Activated T-cell treated with anti-CD3 and anti-CD28 coated beads, Interleukin-2, amount 50 U/mL, for 72 hours (primary cell): ENCODE data around the gene TUBB4A. TPM values are rescaled to one million over a fixed set of nuclear protein-coding genes. Genes with fewer than 3 reads are reported as not detected.

Experiments used
- ATAC-seq, 2 donors: fragments of 150-1000 bp; cut with Tn5 transposase; replicated peaks in 1 of 2; 2 replicates each; pipeline ENCODE4 v1.10.0; 2021; ENCODE audit warnings: moderate library complexity in 2 of 2, mild to moderate bottlenecking in 1 of 2
- DNase-seq, 2 donors: peaks; one replicate each; pipeline ENCODE4 v3.0.0; 2021 to 2022; ENCODE audit warnings: mixed read lengths in 1 of 2
- H3K27ac Mint-ChIP-seq: one replicate; pipeline ENCODE4 v1.8.0; 2022; ENCODE audit warnings: mild to moderate bottlenecking, moderate library complexity, mixed read lengths
- H3K27me3 Mint-ChIP-seq: one replicate; pipeline ENCODE4 v1.8.0; 2022; ENCODE audit warnings: low read depth, mixed read lengths
- H3K36me3 Mint-ChIP-seq, 2 donors: one replicate each; pipeline ENCODE4 v1.8.0; 2022; ENCODE audit warnings: mixed read lengths in 2 of 2, mild to moderate bottlenecking in 1 of 2; ENCODE audit not compliant: insufficient read depth in 2 of 2
- H3K4me1 Mint-ChIP-seq: one replicate; pipeline ENCODE4 v1.8.0; 2022; ENCODE audit warnings: low read depth, mixed read lengths
- H3K4me3 Mint-ChIP-seq, 2 donors: one replicate each; pipeline ENCODE4 v1.8.0; 2022; ENCODE audit warnings: mild to moderate bottlenecking in 2 of 2, mixed read lengths in 2 of 2, moderate library complexity in 2 of 2
- H3K9me3 Mint-ChIP-seq, 2 donors: one replicate each; pipeline ENCODE4 v1.8.0; 2022; ENCODE audit warnings: mixed read lengths in 2 of 2
- total RNA-seq, 2 donors: library from RNA; stranded (reverse); gene quantifications; one replicate each; pipeline ENCODE4 v1.2.3, GENCODE V29; 2022

The TUBB4A gene
- total RNA-seq, 2 donors from 2014 or later, result 8.7 to 11.9 TPM

DNA sequence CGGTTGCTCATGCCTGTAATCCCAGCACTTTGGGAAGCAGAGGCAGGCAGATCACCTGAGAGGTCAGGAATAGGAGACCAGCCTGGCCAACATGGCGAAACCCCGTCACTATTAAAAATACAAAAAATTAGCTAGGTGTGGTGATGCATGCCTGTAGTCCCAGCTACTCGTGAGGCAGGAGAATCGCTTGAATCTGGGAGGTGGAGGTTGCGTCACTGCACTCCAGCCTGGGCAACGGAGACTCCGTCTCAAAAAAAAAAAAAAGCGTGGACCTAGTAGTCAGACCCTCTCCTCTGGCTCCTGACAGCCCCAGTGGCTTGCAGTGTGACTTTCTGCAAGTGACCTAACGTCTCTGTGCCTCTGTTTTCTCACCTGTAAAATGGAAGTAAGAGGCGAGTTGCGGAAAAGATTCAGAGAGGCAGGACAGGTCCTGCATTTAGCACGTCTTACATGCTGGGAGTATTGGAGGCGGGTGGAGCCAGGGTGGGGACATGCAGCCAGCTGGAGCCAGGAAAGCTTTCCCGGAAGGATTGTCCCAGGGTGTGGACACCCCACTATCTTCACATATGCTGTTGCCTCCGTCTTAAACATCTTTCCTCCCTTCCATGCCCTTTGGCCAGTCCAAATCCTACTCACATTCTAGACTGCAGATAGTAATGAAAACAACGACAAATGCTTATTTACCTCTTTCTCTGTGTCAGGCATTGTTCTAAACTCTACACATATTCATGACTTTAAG lies 2.9 kb downstream of the TUBB4A start:
- Mint-ChIP-seq H3K4me1 (peaks cover 13% of the 10 kb centered on the region), H3K27ac (no peak overlapping the region), H3K36me3 (no peaks in the 10 kb centered on the region), H3K9me3 (no peaks in the 10 kb centered on the region), H3K4me3 (no peak overlapping the region), H3K27me3 (peaks cover 14% of the 10 kb centered on the region)
- no peak for ATAC-seq
- no peak for DNase-seq

DNA sequence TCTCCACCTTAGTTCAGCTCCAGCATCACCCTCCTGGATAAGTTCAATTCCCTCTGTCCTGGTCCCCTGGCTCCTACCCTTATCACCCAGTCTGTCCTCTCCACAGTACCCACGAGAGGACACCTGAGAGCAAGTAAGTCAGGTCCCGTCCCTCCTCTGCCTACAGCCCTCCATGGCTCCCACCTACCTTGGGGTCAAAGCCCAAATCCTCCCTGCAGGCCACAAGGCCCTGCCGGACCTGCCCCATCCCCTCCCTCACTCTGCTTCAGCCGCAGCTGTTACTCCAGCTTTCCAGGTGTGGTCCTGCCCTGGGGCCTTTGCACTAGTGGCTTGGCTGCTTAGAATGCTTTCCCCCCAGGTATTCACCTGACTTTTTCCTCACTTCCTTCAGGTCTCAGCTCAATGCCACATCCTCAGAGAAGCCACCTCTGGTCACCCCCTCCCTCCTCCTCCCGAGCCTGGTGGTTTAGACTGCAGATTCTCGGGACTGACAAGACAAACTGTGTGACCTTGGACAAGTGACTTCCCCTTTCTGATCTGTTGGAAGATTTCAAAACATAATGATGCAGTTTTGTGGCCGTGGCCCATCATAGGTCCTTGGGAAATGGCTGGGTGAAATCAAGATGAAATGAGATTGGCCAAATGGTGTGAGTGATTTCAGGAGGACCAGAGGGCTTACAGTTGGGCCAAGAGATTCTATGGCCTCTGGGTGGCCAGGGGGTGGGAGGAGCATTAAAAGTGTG lies 3.6 kb downstream of the TUBB4A start:
- H3K27me3 Mint-ChIP-seq, result peaks cover 10% of the 10 kb centered on the region
- no peak for DNase-seq
- peaks cover 13% of the 10 kb centered on the region for H3K4me1 Mint-ChIP-seq
- no peaks in the 10 kb centered on the region for H3K36me3 Mint-ChIP-seq
- H3K9me3 Mint-ChIP-seq, result no peaks in the 10 kb centered on the region
- H3K4me3 Mint-ChIP-seq, result no peak overlapping the region
- no peak overlapping the region for H3K27ac Mint-ChIP-seq
- no peak for ATAC-seq

DNA sequence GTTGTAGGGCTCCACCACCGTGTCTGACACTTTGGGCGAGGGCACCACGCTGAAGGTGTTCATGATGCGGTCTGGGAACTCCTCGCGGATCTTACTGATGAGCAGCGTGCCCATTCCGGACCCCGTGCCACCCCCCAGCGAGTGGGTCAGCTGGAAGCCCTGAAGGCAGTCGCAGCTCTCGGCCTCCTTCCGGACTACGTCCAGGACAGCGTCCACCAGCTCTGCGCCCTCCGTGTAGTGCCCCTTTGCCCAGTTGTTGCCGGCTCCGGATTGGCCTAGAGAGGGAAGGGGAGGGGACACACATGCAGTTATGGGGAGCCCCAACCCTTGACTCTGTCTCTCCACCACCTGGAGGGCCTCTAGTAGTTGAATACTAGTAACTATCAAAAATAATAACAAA lies 6.2 kb downstream of the TUBB4A start:
- H3K27ac Mint-ChIP-seq, result no peak overlapping the region
- ATAC-seq (no peak), DNase-seq (no peak)
- peaks cover under 1% of the 10 kb centered on the region for H3K27me3 Mint-ChIP-seq
- peaks cover 14% of the 10 kb centered on the region for H3K4me1 Mint-ChIP-seq
- H3K9me3 Mint-ChIP-seq, result peaks cover 2 to 3% of the 10 kb centered on the region in 2 donors
- no peak overlapping the region for H3K4me3 Mint-ChIP-seq
- H3K36me3 Mint-ChIP-seq, result peaks cover 4 to 5% of the 10 kb centered on the region in 2 donors

DNA sequence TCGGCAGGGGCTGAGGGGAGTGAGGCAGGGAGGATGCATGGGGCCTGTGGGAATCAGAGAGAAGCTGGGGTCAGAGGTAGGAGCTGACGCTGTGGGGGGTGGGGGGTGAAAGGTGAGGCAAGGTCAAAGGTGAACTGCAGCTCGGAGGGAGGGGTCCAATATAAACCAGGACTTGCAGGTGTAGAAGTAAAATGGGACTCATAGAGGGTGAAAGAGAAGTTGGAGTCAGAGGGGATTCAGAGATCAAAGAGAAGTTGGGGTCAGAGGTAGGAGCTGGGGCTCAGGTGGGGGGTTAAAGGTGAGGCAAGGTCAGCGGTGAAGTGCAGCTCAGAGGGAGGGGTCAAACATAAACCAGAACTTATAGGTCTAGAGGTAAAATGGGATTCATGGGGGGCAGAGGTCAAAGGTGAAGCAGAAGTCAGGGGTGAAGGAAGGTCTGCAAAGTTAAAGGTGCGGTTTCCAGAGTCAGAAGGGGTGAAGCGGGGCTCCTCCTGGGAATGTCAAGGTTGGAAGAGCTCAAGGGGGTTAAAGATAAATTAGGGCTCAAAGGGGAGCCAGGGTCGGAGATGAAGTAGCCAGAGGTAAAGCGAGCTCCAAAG lies 7.6 kb downstream of the TUBB4A start:
- H3K4me1 Mint-ChIP-seq, result peaks cover 21% of the 10 kb centered on the region
- DNase-seq (no peak), ATAC-seq (no peak)
- H3K27me3 Mint-ChIP-seq, result no peaks in the 10 kb centered on the region
- peaks cover 2 to 3% of the 10 kb centered on the region in 2 donors for H3K9me3 Mint-ChIP-seq
- H3K27ac Mint-ChIP-seq, result no peak overlapping the region
- peaks cover 4 to 5% of the 10 kb centered on the region in 2 donors for H3K36me3 Mint-ChIP-seq
- no peak overlapping the region for H3K4me3 Mint-ChIP-seq

DNA sequence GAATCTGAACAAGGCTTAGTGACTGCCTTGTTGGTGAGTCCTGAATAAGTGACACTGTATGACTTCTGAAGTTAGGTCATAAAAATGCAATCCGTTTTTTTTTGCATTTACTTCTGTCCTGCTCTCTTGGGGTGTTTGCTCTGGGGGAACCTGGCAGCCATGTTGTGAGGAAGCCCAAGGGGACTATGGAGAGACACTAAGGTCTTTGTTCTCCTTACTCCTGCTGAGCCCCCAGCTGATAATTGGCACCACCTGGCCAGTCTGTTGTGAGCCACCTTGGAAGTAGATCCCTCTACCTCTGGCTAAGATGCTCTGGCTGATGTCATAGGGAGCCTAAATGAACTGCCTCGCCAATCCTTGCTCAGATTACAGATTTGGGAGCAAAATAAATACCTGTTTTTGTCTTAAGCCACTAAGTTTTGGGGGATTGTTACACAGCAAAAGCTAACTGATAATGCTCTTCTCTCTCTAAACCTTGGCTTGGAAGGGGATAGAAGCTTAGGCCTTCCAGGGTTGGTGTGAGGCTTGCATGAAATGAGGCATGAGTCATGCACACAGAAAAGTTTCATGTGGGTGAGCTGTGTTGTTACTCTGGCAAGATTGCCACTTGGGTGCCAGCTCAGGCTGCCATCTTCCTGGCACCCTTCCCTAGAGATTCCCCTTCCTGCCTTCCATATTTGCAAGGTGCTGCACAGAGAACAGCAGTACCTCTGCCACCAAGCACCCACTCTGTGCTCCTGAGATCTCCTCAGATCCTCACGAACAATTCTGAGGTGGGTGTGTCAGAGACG lies 10.1 kb downstream of the TUBB4A start:
- Mint-ChIP-seq H3K4me1 (peaks cover 23% of the 10 kb centered on the region), H3K27ac (no peak overlapping the region), H3K4me3 (no peak overlapping the region), H3K9me3 (peaks cover 2 to 3% of the 10 kb centered on the region in 2 donors), H3K27me3 (no peaks in the 10 kb centered on the region), H3K36me3 (peaks cover 4 to 5% of the 10 kb centered on the region in 2 donors)
- ATAC-seq (no peak), DNase-seq (no peak)

DNA sequence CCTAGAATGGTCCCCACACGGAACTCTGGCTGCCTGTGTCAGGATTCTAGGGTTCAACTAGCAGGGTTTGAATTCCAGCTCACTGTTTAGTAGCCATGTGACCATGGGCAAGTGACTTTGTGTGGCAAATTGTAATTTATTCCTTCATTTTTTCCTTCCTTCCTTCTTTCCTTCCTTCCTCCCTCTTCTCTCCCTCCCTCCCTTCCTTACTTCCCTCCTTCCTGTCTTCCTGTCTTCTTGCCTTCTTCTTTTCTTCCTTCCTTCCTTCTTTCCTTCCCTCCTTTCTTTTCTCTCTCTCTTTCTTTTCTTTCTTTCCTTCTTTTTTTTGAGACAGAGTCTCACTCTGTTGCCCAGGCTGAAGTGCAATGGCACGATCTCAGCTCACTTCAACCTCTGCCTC lies 12.0 kb downstream of the TUBB4A start:
- Mint-ChIP-seq H3K36me3 (peaks cover 4 to 5% of the 10 kb centered on the region in 2 donors), H3K27ac (peak overlapping the region; percentile 77), H3K4me1 (peaks cover 23% of the 10 kb centered on the region), H3K4me3 (peak overlapping the region; percentile 77 to 85), H3K27me3 (no peaks in the 10 kb centered on the region), H3K9me3 (peaks cover 2 to 3% of the 10 kb centered on the region in 2 donors)
- ATAC-seq, result no peak
- no peak for DNase-seq

DNA sequence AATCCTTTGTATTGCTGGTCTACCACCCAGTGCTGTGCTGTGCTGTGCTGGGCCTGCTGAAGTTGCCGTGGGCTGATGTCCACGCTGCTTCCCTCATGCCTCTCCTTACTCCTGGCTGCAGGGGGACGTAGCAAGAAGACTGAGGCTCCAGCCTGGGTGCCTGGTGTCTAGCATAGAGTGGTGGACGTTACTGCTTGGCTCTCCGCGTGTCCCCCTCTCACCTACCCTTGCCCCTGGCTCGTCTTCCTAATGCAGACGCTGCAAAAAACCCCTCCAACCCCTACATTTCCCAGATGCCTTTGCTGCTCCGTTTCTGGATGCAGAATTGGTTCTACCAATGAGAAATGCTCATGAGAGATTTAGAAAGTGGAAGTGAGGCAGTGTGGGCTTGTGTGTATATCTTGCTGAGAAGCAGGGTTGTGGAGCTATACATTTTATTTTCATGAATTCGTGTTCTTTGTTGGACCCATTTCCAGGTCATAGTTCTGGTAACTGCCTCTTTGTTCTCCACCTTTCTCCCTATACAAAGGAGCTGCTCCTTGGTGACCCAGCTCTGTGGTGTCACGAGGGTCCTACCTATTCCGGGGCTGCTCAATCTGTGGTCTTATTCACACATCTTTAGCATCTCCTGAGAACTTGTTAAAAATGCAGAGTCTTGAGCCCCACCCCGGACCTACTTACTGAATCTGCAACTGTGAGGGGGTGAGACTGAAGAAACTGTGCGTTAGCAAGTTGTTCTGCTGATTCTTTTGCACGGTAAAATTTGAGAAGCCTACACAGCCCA lies 12.6 kb downstream of the TUBB4A start:
- ATAC-seq (peak; percentile 86 to 89), DNase-seq (peak in 1 of 2 donors; percentile 39)
- Mint-ChIP-seq H3K4me3 (peak overlapping the region; percentile 77 to 85), H3K4me1 (peaks cover 23% of the 10 kb centered on the region), H3K27ac (peak overlapping the region; percentile 77), H3K36me3 (peaks cover 4 to 5% of the 10 kb centered on the region in 2 donors), H3K27me3 (no peaks in the 10 kb centered on the region), H3K9me3 (peaks cover 2 to 3% of the 10 kb centered on the region in 2 donors)

DNA sequence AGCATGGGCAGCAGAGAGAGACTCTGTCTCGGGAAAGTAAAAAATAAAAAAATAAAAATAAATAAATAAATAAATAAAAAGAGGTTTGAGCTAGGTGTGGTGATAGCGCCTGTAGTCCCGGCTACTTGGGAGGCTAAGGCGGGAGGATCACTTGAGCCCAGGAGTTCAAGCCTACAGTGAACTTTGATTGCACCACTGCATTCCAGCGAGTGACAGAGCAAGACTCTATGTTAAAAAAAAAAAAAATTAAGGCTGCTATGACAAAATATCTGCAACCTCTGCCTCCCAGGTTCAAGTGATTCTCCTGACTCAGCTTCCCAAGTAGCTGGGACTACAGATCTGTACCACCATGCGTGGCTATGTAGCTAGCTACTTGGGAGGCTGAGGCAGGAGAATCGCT lies 17.3 kb downstream of the TUBB4A start:
- no peak overlapping the region for H3K27ac Mint-ChIP-seq
- peaks cover 30% of the 10 kb centered on the region for H3K4me1 Mint-ChIP-seq
- H3K9me3 Mint-ChIP-seq, result no peaks in the 10 kb centered on the region
- no peak overlapping the region for H3K4me3 Mint-ChIP-seq
- H3K27me3 Mint-ChIP-seq, result no peaks in the 10 kb centered on the region
- DNase-seq (no peak), ATAC-seq (no peak)
- peaks cover 3 to 5% of the 10 kb centered on the region in 2 donors for H3K36me3 Mint-ChIP-seq

DNA sequence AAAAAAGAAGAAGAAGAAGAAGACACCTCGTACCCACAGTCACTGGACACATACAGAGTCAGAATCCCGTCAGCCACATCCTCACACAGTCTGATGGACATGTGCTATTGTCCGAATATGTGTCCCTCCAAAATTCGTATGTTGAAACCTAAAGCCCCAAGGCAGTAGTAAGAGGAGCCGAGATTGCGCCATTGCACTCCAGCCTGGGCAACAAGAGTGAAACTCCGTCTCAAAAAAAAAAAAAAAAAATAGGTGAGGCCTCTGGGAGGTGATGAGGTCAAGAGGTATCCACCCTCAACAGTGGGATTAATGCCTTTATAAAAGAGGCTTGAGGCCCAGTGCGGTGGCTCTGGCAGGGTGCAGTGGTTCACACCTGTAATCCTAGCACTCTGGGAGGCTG lies 17.9 kb downstream of the TUBB4A start:
- Mint-ChIP-seq H3K4me1 (peaks cover 25% of the 10 kb centered on the region), H3K27ac (peak overlapping the region; percentile 22), H3K9me3 (no peaks in the 10 kb centered on the region)

DNA sequence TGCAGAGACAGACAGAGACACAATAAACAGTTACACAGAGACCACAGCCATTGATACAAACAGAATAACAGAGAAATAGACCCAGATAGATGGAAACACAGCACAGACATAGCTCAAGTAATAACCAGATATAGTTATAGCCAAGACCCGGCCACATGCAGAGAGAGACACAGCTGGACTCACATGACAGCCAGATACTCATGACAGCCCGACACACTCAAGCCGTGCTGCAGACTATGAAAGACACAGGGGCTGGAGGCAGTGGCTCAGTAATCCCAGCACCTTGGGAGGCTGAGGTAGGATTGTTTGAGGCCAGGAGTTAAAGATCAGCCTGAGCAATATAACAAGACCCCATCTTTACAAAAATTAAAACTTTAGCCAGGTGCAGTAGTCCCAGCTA lies 18.9 kb downstream of the TUBB4A start:
- peaks cover 24% of the 10 kb centered on the region for H3K4me1 Mint-ChIP-seq
- no peak overlapping the region for H3K27ac Mint-ChIP-seq
- no peak overlapping the region for H3K4me3 Mint-ChIP-seq
- DNase-seq, result no peak
- no peaks in the 10 kb centered on the region for H3K27me3 Mint-ChIP-seq
- no peaks in the 10 kb centered on the region for H3K9me3 Mint-ChIP-seq
- no peak for ATAC-seq
- H3K36me3 Mint-ChIP-seq, result peaks cover 3 to 5% of the 10 kb centered on the region in 2 donors

More for the DNA sequence above, 17.9 kb downstream of the TUBB4A start:
- Mint-ChIP-seq H3K36me3 (peaks cover 3 to 5% of the 10 kb centered on the region in 2 donors), H3K27me3 (no peaks in the 10 kb centered on the region), H3K4me3 (no peak overlapping the region)
- ATAC-seq (no peak), DNase-seq (no peak)

DNA sequence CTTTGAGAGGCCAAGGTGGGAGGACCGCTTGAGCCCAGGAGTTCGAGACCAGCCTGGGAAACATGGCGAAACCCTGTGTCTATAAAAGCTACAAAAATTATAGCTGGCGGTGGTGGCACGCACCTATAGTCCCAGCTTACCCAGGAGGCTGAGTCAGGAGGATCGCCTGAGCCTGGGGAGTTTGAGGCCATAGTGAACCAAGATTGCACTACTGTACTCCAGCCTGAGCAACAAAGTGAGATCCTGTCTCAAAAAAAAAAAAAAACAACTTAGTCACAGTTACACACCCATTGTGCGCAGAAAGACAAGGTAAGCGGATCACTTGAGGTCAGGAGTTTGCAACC lies 19.8 kb downstream of the TUBB4A start:
- Mint-ChIP-seq H3K27me3 (no peaks in the 10 kb centered on the region), H3K4me3 (peak overlapping the region; percentile 92 to 93), H3K9me3 (no peaks in the 10 kb centered on the region), H3K36me3 (peaks cover 3 to 5% of the 10 kb centered on the region in 2 donors), H3K27ac (peak overlapping the region; percentile 90), H3K4me1 (peaks cover 24% of the 10 kb centered on the region)
- DNase-seq, result no peak
- peak; percentile 15 to 20 for ATAC-seq
